HCT116 (cell line): Measurements from ENCODE around the gene EVX2.

Experiments
- CTCF ChIP-seq, 3 experiments: fragments of 200-600 bp in 1 of 3; sonication (generic) in 1 of 3; IDR thresholded peaks in 2 of 3; conservative IDR thresholded peaks in 1 of 3; 2 replicates each; pipeline ENCODE4 v1.5.1; 2012 to 2017; ENCODE audit warnings: low read depth in 2 of 3, low read length in 2 of 3, antibody characterized with exemption in 1 of 3, borderline replicate concordance in 1 of 3, control low read depth in 1 of 3, mild to moderate bottlenecking in 1 of 3, mixed read lengths in 1 of 3, mixed run types in 1 of 3, moderate library complexity in 1 of 3; ENCODE audit not compliant: insufficient read depth in 1 of 3
- EZH2 ChIP-seq: fragments of 200-600 bp; sonication (generic); IDR thresholded peaks from 2 replicates; pipeline ENCODE4 v1.6.1; 2017; ENCODE audit warnings: antibody characterized with exemption, mixed run types
- EZH2phosphoT487 ChIP-seq: fragments of 200-600 bp; IDR thresholded peaks from 2 replicates; pipeline ENCODE4 v1.6.1; 2018; ENCODE audit warnings: antibody characterized with exemption, borderline replicate concordance
- POLR2A ChIP-seq: IDR thresholded peaks from 2 replicates; pipeline ENCODE4 v1.7.0; 2011; ENCODE audit warnings: borderline replicate concordance; ENCODE audit not compliant: insufficient read depth, insufficient read length; ENCODE audit errors: extremely low read depth
- YY1 ChIP-seq: IDR thresholded peaks from 2 replicates; pipeline ENCODE4 v1.6.1; 2011; ENCODE audit warnings: low read length, low read depth, moderate library complexity, mild to moderate bottlenecking; ENCODE audit not compliant: insufficient replicate concordance; ENCODE audit errors: extremely low read depth
- TF ChIP-seq, protein P1 (sequence below): IDR thresholded peaks from 2 replicates; pipeline ENCODE4 v1.6.1; 2012

- no peak for TF ChIP-seq YY1
- TF ChIP-seq CTCF (IDR thresholded peaks at IDR 0.05 in 2 of 3, conservative IDR thresholded peaks at IDR 0.05 in 1 of 3; ENCODE audit: borderline replicate concordance in 1 of 3, insufficient read depth in 1 of 3, low read depth in 2 of 3, low read length in 2 of 3): no peak
- no peak for TF ChIP-seq POLR2A
- no peak for TF ChIP-seq EZH2
- TF ChIP-seq, protein P1, sequence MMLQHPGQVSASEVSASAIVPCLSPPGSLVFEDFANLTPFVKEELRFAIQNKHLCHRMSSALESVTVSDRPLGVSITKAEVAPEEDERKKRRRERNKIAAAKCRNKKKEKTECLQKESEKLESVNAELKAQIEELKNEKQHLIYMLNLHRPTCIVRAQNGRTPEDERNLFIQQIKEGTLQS: no peak
- TF ChIP-seq EZH2phosphoT487: no peak
Observed at GRCh38 chr2:176101842-176102241, 18.1 kb upstream of the EVX2 start.
